Keratinocyte (primary cell): ENCODE results near the gene PCDH15. TPM values are rescaled to one million over a fixed set of nuclear protein-coding genes. Genes with fewer than 3 reads are reported as not detected.
A peak's percentile ranks its signal among the peaks of the same experiment; 100 is the strongest.

Source experiments
- DNase-seq: peaks from one replicate; pipeline ENCODE4 v3.0.0-alpha.2; 2011; ENCODE audit warnings: low read depth, missing footprints, low spot score
- FAIRE-seq: peaks from 2 replicates; lab custom pipeline; 2011; peaks lifted over from hg19 to GRCh38; lab: Jason Lieb, UNC
- H2AFZ ChIP-seq: 2 replicates; pipeline ENCODE4 v1.6.0; 2012; ENCODE audit warnings: low read length, control low read depth, inconsistent platforms; ENCODE audit not compliant: control insufficient read depth
- H3K27ac ChIP-seq: 2 replicates; pipeline ENCODE4 v1.5.1; 2011; ENCODE audit warnings: low read length; ENCODE audit not compliant: control insufficient read depth, insufficient read depth
- H3K27me3 ChIP-seq: 3 replicates; pipeline ENCODE4 v1.6.0; 2011; ENCODE audit warnings: low read length; ENCODE audit not compliant: control insufficient read depth, insufficient read depth; ENCODE audit errors: extremely low read depth
- H3K36me3 ChIP-seq, 2 experiments: 2 replicates in 1 of 2; 3 replicates in 1 of 2; pipeline ENCODE4 v1.5.1; 2011; ENCODE audit warnings: low read length in 2 of 2, mild to moderate bottlenecking in 1 of 2; ENCODE audit not compliant: control insufficient read depth in 2 of 2, insufficient read depth in 2 of 2; ENCODE audit errors: extremely low read depth in 1 of 2
- H3K4me1 ChIP-seq: 3 replicates; pipeline ENCODE4 v1.5.1; 2011; ENCODE audit warnings: low read length; ENCODE audit not compliant: control insufficient read depth, insufficient read depth; ENCODE audit errors: extremely low read depth
- H3K4me2 ChIP-seq: 3 replicates; pipeline ENCODE4 v1.6.0; 2011; ENCODE audit warnings: low read depth, low read length; ENCODE audit not compliant: control insufficient read depth, insufficient read depth; ENCODE audit errors: extremely low read depth
- H3K4me3 ChIP-seq, 3 experiments: fragments of 200-600 bp in 1 of 3; sonication (generic) in 1 of 3; 2 replicates in 2 of 3; 3 replicates in 1 of 3; pipeline ENCODE4 v1.5.1; 2011 to 2016; ENCODE audit warnings: low read length in 3 of 3, mild to moderate bottlenecking in 3 of 3, control low read depth in 2 of 3, inconsistent platforms in 1 of 3, low read depth in 1 of 3, mixed read lengths in 1 of 3, mixed run types in 1 of 3, moderate library complexity in 1 of 3; ENCODE audit not compliant: control insufficient read depth in 2 of 3, insufficient read depth in 2 of 3; ENCODE audit errors: extremely low read depth in 1 of 3
- H3K79me2 ChIP-seq: 2 replicates; pipeline ENCODE4 v1.6.0; 2012; ENCODE audit warnings: low read length; ENCODE audit not compliant: control insufficient read depth, insufficient read depth
- H3K9ac ChIP-seq: 3 replicates; pipeline ENCODE4 v1.6.0; 2011; ENCODE audit warnings: low read length; ENCODE audit not compliant: control insufficient read depth, insufficient read depth; ENCODE audit errors: extremely low read depth
- H3K9me1 ChIP-seq: 3 replicates; pipeline ENCODE4 v1.6.0; 2011; ENCODE audit warnings: low read length; ENCODE audit not compliant: control insufficient read depth, insufficient read depth; ENCODE audit errors: extremely low read depth
- H3K9me3 ChIP-seq: 2 replicates; pipeline ENCODE4 v1.5.1; 2012; ENCODE audit warnings: low read depth, low read length; ENCODE audit not compliant: control insufficient read depth
- H4K20me1 ChIP-seq: 3 replicates; pipeline ENCODE4 v1.6.0; 2011; ENCODE audit warnings: low read length; ENCODE audit not compliant: control insufficient read depth, insufficient read depth; ENCODE audit errors: extremely low read depth
- EZH2 ChIP-seq: IDR thresholded peaks from one replicate; pipeline ENCODE4 v1.6.1; 2012; ENCODE audit warnings: inconsistent platforms, mild to moderate bottlenecking, low read length, moderate library complexity
- dilution Hi-C: fragments of 300-500 bp; cut with MboI; formaldehyde crosslinking; loops from one replicate; pipeline ENCODE4 v1.7.0; 2020; ENCODE audit warnings: low sequenced_read_pairs; ENCODE audit not compliant: extremely low pct_ligation_motif_present
- polyA plus RNA-seq, 5 experiments: library from polyadenylated mRNA; depleted of rRNA in 3 of 5; stranded (reverse) in 3 of 5; stranded (forward) in 1 of 5; unstranded in 1 of 5; fragments of >200 nt; gene quantifications; 1 replicate in 1 of 5; 2 replicates in 3 of 5; 3 replicates in 1 of 5; pipeline versions ENCODE4 v1.2.1 to v1.2.3, GENCODE V29; 2011 to 2012; ENCODE audit warnings: missing spikeins in 2 of 5, low read depth in 1 of 5, low replicate concordance in 1 of 5
- TF ChIP-seq, protein P1 (sequence below), 3 experiments: IDR thresholded peaks in 1 of 3; conservative IDR thresholded peaks in 1 of 3; optimal IDR thresholded peaks in 1 of 3; 2 replicates in 2 of 3; 3 replicates in 1 of 3; pipeline versions ENCODE3 to v1.5.1; 2011; ENCODE audit warnings: low read length in 3 of 3, mild to moderate bottlenecking in 3 of 3, moderate library complexity in 2 of 3, control low read depth in 1 of 3, inconsistent platforms in 1 of 3; ENCODE audit not compliant: insufficient read depth in 2 of 3; ENCODE audit errors: extremely low read depth in 1 of 3

The PCDH15 gene
- polyA plus RNA-seq, 1 donor (not counting 4 experiments of a cell fraction or from before 2014, with no cell fraction given): not detected

GRCh38 chr10:53997953-53998352 lies 803.1 kb downstream of the PCDH15 start:
- dilution Hi-C loops: no loop called here
- TF ChIP-seq EZH2: no peak
- TF ChIP-seq, protein P1, sequence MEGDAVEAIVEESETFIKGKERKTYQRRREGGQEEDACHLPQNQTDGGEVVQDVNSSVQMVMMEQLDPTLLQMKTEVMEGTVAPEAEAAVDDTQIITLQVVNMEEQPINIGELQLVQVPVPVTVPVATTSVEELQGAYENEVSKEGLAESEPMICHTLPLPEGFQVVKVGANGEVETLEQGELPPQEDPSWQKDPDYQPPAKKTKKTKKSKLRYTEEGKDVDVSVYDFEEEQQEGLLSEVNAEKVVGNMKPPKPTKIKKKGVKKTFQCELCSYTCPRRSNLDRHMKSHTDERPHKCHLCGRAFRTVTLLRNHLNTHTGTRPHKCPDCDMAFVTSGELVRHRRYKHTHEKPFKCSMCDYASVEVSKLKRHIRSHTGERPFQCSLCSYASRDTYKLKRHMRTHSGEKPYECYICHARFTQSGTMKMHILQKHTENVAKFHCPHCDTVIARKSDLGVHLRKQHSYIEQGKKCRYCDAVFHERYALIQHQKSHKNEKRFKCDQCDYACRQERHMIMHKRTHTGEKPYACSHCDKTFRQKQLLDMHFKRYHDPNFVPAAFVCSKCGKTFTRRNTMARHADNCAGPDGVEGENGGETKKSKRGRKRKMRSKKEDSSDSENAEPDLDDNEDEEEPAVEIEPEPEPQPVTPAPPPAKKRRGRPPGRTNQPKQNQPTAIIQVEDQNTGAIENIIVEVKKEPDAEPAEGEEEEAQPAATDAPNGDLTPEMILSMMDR (optimal IDR thresholded peaks at IDR 0.05 in 1 of 3, IDR thresholded peaks at IDR 0.05 in 1 of 3, conservative IDR thresholded peaks at IDR 0.05 in 1 of 3; ENCODE audit: extremely low read depth in 1 of 3, insufficient read depth in 2 of 3, low read length in 3 of 3): peak in 2 of 3 experiments; percentile 18 to 29
- H3K36me3 ChIP-seq: no peaks in the 10 kb centered on the region
- no peak overlapping the region for H3K4me2 ChIP-seq
- H3K27me3 ChIP-seq: no peaks in the 10 kb centered on the region
- H3K27ac ChIP-seq: no peak overlapping the region
- no peak overlapping the region for H3K4me3 ChIP-seq
- no peak overlapping the region for H2AFZ ChIP-seq
- no peaks in the 10 kb centered on the region for H3K4me1 ChIP-seq
- no peaks in the 10 kb centered on the region for H3K9me3 ChIP-seq
- no peaks in the 10 kb centered on the region for H3K79me2 ChIP-seq
- FAIRE-seq (no peak), DNase-seq (no peak)
- no peak overlapping the region for H3K9ac ChIP-seq
- no peaks in the 10 kb centered on the region for H4K20me1 ChIP-seq
- H3K9me1 ChIP-seq: no peaks in the 10 kb centered on the region

GRCh38 chr10:53990799-53991238 lies 810.2 kb downstream of the PCDH15 start:
- Histone ChIP-seq H3K9me3 (no peaks in the 10 kb centered on the region), H3K27me3 (no peaks in the 10 kb centered on the region), H3K79me2 (no peaks in the 10 kb centered on the region), H4K20me1 (no peaks in the 10 kb centered on the region), H2AFZ (no peak overlapping the region), H3K9ac (no peak overlapping the region), H3K4me1 (no peaks in the 10 kb centered on the region), H3K4me3 (no peak overlapping the region), H3K27ac (no peak overlapping the region), H3K36me3 (no peaks in the 10 kb centered on the region), H3K4me2 (no peak overlapping the region), H3K9me1 (no peaks in the 10 kb centered on the region)
- no peak for DNase-seq
- dilution Hi-C loops: no loop called here
- no peak for FAIRE-seq
- TF ChIP-seq EZH2: no peak
- TF ChIP-seq, protein P1 (optimal IDR thresholded peaks at IDR 0.05 in 1 of 3, IDR thresholded peaks at IDR 0.05 in 1 of 3, conservative IDR thresholded peaks at IDR 0.05 in 1 of 3; ENCODE audit: extremely low read depth in 1 of 3, insufficient read depth in 2 of 3, low read length in 3 of 3): no peak
